GM23248 (cell line): ENCODE measurements around the gene WWOX. TPM values are rescaled to one million over a fixed set of nuclear protein-coding genes. Genes with fewer than 3 reads are reported as not detected.

Experiments
- DNase-seq: peaks from one replicate; pipeline ENCODE4 v3.0.0-alpha.2; 2015
- H2AFZ ChIP-seq: fragments of 200-600 bp; sonication (generic); 2 replicates; pipeline ENCODE4 v1.6.1; 2016; ENCODE audit warnings: antibody characterized with exemption
- H3F3A ChIP-seq: fragments of 200-600 bp; sonication (generic); 2 replicates; pipeline ENCODE4 v1.6.1; 2016; ENCODE audit warnings: mild to moderate bottlenecking, antibody characterized with exemption, mixed run types; ENCODE audit not compliant: insufficient read depth
- H3K27ac ChIP-seq: fragments of 200-600 bp; sonication (generic); 2 replicates; pipeline ENCODE4 v1.5.1; 2016; ENCODE audit warnings: mild to moderate bottlenecking
- H3K27me3 ChIP-seq: fragments of 200-600 bp; sonication (generic); replicated peaks from 2 replicates; pipeline ENCODE4 v1.6.1; 2016; ENCODE audit warnings: mild to moderate bottlenecking; ENCODE audit not compliant: insufficient read depth
- H3K36me3 ChIP-seq: fragments of 200-600 bp; sonication (generic); 2 replicates; pipeline ENCODE4 v1.6.1; 2016; ENCODE audit warnings: low read depth, mild to moderate bottlenecking
- H3K4me1 ChIP-seq: fragments of 200-600 bp; sonication (generic); 2 replicates; pipeline ENCODE4 v1.6.1; 2016; ENCODE audit warnings: mild to moderate bottlenecking; ENCODE audit not compliant: insufficient read depth
- H3K4me2 ChIP-seq: fragments of 200-600 bp; sonication (generic); one replicate; pipeline ENCODE4 v1.6.1; 2016; ENCODE audit warnings: mild to moderate bottlenecking; ENCODE audit not compliant: unreplicated experiment
- H3K4me3 ChIP-seq: fragments of 200-600 bp; sonication (generic); 2 replicates; pipeline ENCODE4 v1.5.1; 2016; ENCODE audit warnings: mild to moderate bottlenecking
- H3K79me2 ChIP-seq: fragments of 200-600 bp; sonication (generic); 2 replicates; pipeline ENCODE4 v1.6.1; 2016; ENCODE audit warnings: mild to moderate bottlenecking; ENCODE audit not compliant: insufficient read depth
- H3K9ac ChIP-seq: fragments of 200-600 bp; sonication (generic); 2 replicates; pipeline ENCODE4 v1.6.1; 2016; ENCODE audit warnings: mild to moderate bottlenecking
- H3K9me2 ChIP-seq: fragments of 200-600 bp; sonication (generic); 2 replicates; pipeline ENCODE4 v1.6.1; 2016; ENCODE audit warnings: mixed run types, mild to moderate bottlenecking, moderate library complexity; ENCODE audit not compliant: insufficient read depth
- H3K9me3 ChIP-seq: fragments of 200-600 bp; sonication (generic); one replicate; pipeline ENCODE4 v1.6.1; 2017; ENCODE audit warnings: low read depth
- H4K20me1 ChIP-seq: fragments of 200-600 bp; sonication (generic); 2 replicates; pipeline ENCODE4 v1.6.0; 2016; ENCODE audit not compliant: insufficient read depth
- EZH2 ChIP-seq: fragments of 200-600 bp; sonication (generic); IDR thresholded peaks from 2 replicates; pipeline ENCODE4 v1.6.1; 2018; ENCODE audit warnings: antibody characterized with exemption, mild to moderate bottlenecking; ENCODE audit not compliant: insufficient read depth, poor library complexity, severe bottlenecking
- EZH2phosphoT487 ChIP-seq: fragments of 200-600 bp; sonication (generic); IDR thresholded peaks from 2 replicates; pipeline ENCODE4 v1.6.1; 2018; ENCODE audit warnings: antibody characterized with exemption, moderate library complexity, mild to moderate bottlenecking, low read depth; ENCODE audit not compliant: insufficient read depth
- WGBS, 2 experiments: methylation state at CpG; one replicate each; pipeline ENCODE4 v1.1.6; 2015 to 2017; ENCODE audit warnings: low lambda C conversion rate in 2 of 2, low coverage in 1 of 2; ENCODE audit errors: missing lambda C conversion rate in 2 of 2; 5-methylcytosine and 5-hydroxymethylcytosine counted together
- in situ Hi-C: fragments of 300-500 bp; cut with MboI; formaldehyde crosslinking; loops from 2 replicates; pipeline ENCODE4 v1.15.0; 2020
- polyA plus RNA-seq: library from polyadenylated mRNA; unstranded; fragments of >200 nt; fragmentation: Nextera tagmentation; extraction: Ambion mirVana; gene quantifications from 2 replicates; pipeline ENCODE4 v1.2.1, GENCODE V29; 2016
- total RNA-seq: library from RNA; depleted of rRNA; stranded (reverse); fragments of >200 nt; shearing (Covaris generic); gene quantifications from 2 replicates; pipeline ENCODE4 v1.2.3, GENCODE V29; 2014

The WWOX gene
- total and polyA plus RNA-seq, 2 experiments from 2014 or later = 4.5 to 6.6 TPM

GRCh38 chr16:78375055-78375679, 275.7 kb downstream of the WWOX start:
- Histone ChIP-seq H3K4me3 (no peak overlapping the region), H3K4me2 (no peak overlapping the region), H3K9me2 (no peaks in the 10 kb centered on the region), H3K9me3 (peaks cover 4% of the 10 kb centered on the region), H3K27me3 (no peaks in the 10 kb centered on the region), H2AFZ (no peak overlapping the region), H3K4me1 (no peaks in the 10 kb centered on the region), H3K36me3 (no peaks in the 10 kb centered on the region), H4K20me1 (no peaks in the 10 kb centered on the region), H3K79me2 (no peaks in the 10 kb centered on the region), H3K27ac (no peak overlapping the region), H3K9ac (no peak overlapping the region), H3F3A (no peaks in the 10 kb centered on the region)
- DNase-seq = no peak
- in situ Hi-C loops = no loop called here
- 73 to 79% methylated on average over 15 of the region's 15 CpGs for WGBS, 2 experiments
- TF ChIP-seq EZH2phosphoT487 (no peak), EZH2 (no peak)

- H3K4me3 ChIP-seq = no peak overlapping the region
- H4K20me1 ChIP-seq = no peaks in the 10 kb centered on the region
- H3K79me2 ChIP-seq = no peaks in the 10 kb centered on the region
- no peaks in the 10 kb centered on the region for H3F3A ChIP-seq
- in situ Hi-C loops = no loop called here
- no peaks in the 10 kb centered on the region for H3K9me2 ChIP-seq
- no peaks in the 10 kb centered on the region for H3K36me3 ChIP-seq
- no peak overlapping the region for H3K27ac ChIP-seq
- H3K4me2 ChIP-seq = no peak overlapping the region
- H3K27me3 ChIP-seq = no peaks in the 10 kb centered on the region
- H2AFZ ChIP-seq = no peak overlapping the region
- 49 to 51% methylated on average over 4 of the region's 4 CpGs for WGBS, 2 experiments
- H3K9me3 ChIP-seq = peaks cover 4% of the 10 kb centered on the region
- no peak overlapping the region for H3K9ac ChIP-seq
- no peak for DNase-seq
- no peak for TF ChIP-seq EZH2
- TF ChIP-seq EZH2phosphoT487 = no peak
- no peaks in the 10 kb centered on the region for H3K4me1 ChIP-seq
These were observed 277.0 kb downstream of the WWOX start for GRCh38 chr16:78376452-78376851.

GRCh38 chr16:78377312-78377711, 277.9 kb downstream of the WWOX start:
- no peaks in the 10 kb centered on the region for H3F3A ChIP-seq
- TF ChIP-seq EZH2phosphoT487 (no peak), EZH2 (no peak)
- WGBS, 2 experiments = 51 to 74% methylated on average over 4 of the region's 4 CpGs
- H4K20me1 ChIP-seq = no peaks in the 10 kb centered on the region
- in situ Hi-C loops = no loop called here
- no peak overlapping the region for H3K4me3 ChIP-seq
- no peaks in the 10 kb centered on the region for H3K79me2 ChIP-seq
- H3K9me2 ChIP-seq = no peaks in the 10 kb centered on the region
- peaks cover 4% of the 10 kb centered on the region for H3K9me3 ChIP-seq
- no peak overlapping the region for H3K27ac ChIP-seq
- no peak overlapping the region for H3K9ac ChIP-seq
- no peak overlapping the region for H2AFZ ChIP-seq
- H3K36me3 ChIP-seq = no peaks in the 10 kb centered on the region
- no peaks in the 10 kb centered on the region for H3K27me3 ChIP-seq
- no peaks in the 10 kb centered on the region for H3K4me1 ChIP-seq
- DNase-seq = no peak
- H3K4me2 ChIP-seq = no peak overlapping the region

- WGBS, 2 experiments = 56 to 63% methylated on average over 1 of the region's 1 CpG
These were observed 281.6 kb downstream of the WWOX start for GRCh38 chr16:78381060-78381459.

GRCh38 chr16:78383118-78383517, 283.7 kb downstream of the WWOX start:
- in situ Hi-C loops = no loop called here
- DNase-seq = no peak

More at GRCh38 chr16:78381060-78381459, 281.6 kb downstream of the WWOX start:
- TF ChIP-seq EZH2phosphoT487 = no peak
- TF ChIP-seq EZH2 = no peak
- Histone ChIP-seq H3K9me2 (no peaks in the 10 kb centered on the region), H3K9ac (no peak overlapping the region), H2AFZ (no peak overlapping the region), H3K4me2 (no peak overlapping the region), H4K20me1 (no peaks in the 10 kb centered on the region), H3K27me3 (no peaks in the 10 kb centered on the region), H3K36me3 (no peaks in the 10 kb centered on the region), H3K4me1 (no peaks in the 10 kb centered on the region), H3F3A (no peaks in the 10 kb centered on the region), H3K27ac (no peak overlapping the region), H3K79me2 (no peaks in the 10 kb centered on the region), H3K4me3 (no peak overlapping the region), H3K9me3 (peaks cover 4% of the 10 kb centered on the region)
- in situ Hi-C loops = no loop called here
- no peak for DNase-seq

More at GRCh38 chr16:78383118-78383517, 283.7 kb downstream of the WWOX start:
- H3K27me3 ChIP-seq = no peaks in the 10 kb centered on the region
- no peaks in the 10 kb centered on the region for H3K36me3 ChIP-seq
- H3K4me1 ChIP-seq = no peaks in the 10 kb centered on the region
- H3K9ac ChIP-seq = no peak overlapping the region
- no peak overlapping the region for H3K4me2 ChIP-seq
- H3K27ac ChIP-seq = no peak overlapping the region
- H3K9me2 ChIP-seq = no peaks in the 10 kb centered on the region
- no peak overlapping the region for H2AFZ ChIP-seq
- H4K20me1 ChIP-seq = no peaks in the 10 kb centered on the region
- no peaks in the 10 kb centered on the region for H3K79me2 ChIP-seq
- WGBS, 2 experiments = 54 to 62% methylated on average over 2 of the region's 2 CpGs
- no peak for TF ChIP-seq EZH2phosphoT487
- no peaks in the 10 kb centered on the region for H3K9me3 ChIP-seq
- H3K4me3 ChIP-seq = no peak overlapping the region
- no peaks in the 10 kb centered on the region for H3F3A ChIP-seq
